22Rv1 (cell line): ENCODE data around the gene KCNT1.

Source experiments
- H3K27ac ChIP-seq: fragments of 450-650 bp; 2 replicates; pipeline ENCODE4 v1.5.1; 2017
- ZFX ChIP-seq: fragments of 450-650 bp; IDR thresholded peaks from 2 replicates; pipeline ENCODE4 v1.6.1; 2017; ENCODE audit warnings: antibody characterized with exemption, borderline replicate concordance
- TF ChIP-seq, protein P1 (sequence below): fragments of 450-650 bp; IDR thresholded peaks from 2 replicates; pipeline ENCODE4 v1.5.1; 2017; ENCODE audit warnings: mild to moderate bottlenecking

KCNT1 gene

DNA sequence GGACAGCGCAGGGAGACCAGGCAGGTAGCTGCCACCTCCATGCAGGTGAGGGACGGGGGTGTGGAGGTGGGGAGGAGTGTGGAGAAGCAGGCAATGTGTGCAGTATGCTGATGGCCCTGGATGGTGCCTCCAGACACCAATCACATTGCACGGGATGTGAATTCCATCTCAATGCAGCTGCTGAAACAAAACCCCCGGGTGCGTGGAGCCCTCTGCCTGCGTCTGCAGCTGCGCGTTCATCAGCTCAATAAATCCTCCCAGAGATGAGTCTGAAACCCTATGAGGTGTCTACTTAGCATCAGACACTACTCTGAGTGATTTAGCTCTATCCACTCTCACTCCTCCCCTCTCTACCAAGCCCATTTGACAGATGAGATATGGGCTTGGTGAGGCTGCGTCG lies 13.0 kb upstream of the KCNT1 start:
- no peak overlapping the region for H3K27ac ChIP-seq
- TF ChIP-seq ZFX: no peak
- TF ChIP-seq, protein P1, sequence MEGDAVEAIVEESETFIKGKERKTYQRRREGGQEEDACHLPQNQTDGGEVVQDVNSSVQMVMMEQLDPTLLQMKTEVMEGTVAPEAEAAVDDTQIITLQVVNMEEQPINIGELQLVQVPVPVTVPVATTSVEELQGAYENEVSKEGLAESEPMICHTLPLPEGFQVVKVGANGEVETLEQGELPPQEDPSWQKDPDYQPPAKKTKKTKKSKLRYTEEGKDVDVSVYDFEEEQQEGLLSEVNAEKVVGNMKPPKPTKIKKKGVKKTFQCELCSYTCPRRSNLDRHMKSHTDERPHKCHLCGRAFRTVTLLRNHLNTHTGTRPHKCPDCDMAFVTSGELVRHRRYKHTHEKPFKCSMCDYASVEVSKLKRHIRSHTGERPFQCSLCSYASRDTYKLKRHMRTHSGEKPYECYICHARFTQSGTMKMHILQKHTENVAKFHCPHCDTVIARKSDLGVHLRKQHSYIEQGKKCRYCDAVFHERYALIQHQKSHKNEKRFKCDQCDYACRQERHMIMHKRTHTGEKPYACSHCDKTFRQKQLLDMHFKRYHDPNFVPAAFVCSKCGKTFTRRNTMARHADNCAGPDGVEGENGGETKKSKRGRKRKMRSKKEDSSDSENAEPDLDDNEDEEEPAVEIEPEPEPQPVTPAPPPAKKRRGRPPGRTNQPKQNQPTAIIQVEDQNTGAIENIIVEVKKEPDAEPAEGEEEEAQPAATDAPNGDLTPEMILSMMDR: no peak

DNA sequence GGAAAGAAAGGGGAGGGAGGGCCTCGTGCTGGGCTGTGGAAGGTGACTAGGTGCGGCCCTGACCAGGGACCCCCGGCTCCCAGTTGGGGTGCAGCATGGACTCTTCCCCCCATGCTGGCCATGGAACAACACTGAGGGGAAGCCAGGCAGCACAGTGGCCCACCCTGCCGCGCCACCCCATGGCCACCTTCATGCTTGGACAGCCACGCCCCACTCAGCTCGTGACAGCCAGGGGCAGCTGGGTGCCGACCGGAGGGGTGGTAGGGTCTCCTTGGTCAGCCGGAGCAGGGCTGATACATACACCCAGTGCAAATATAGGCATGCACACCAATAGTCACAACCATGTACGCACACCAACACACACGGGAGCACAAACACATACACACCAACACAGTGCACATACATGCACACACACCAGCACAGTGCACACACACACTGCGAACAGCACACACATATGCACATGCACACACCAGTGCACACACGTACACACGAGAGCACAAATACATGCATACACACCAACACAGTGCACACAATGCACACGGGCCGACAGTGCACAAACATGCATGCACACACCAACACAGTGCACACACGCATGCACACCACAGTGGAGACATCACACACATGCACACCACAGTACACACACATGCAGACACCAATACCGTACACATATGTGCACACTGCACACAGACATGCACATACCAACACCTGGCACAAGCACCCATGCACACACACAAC lies 11.0 kb upstream of the KCNT1 start:
- no peak overlapping the region for H3K27ac ChIP-seq
- TF ChIP-seq, protein P1: no peak
- TF ChIP-seq ZFX: no peak

DNA sequence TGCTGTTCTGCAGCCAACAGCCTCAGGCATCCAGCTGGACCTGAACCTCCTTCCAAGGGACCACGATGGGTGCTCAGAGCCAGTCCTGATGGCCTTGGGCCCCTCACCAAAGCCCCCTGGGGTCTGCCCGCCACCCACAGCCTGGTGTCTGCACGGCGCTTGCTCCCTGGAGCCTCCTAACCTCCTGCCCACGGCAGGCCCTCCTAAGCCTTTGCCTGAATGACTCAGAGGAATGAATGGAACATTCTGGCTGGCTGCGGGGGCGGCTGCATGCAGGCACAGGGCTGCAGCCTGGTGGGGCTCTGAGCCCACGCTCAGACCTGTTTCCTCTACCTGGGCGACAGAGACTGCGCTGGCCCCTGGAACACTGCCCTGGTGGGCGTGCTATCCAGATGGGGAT lies 9.6 kb upstream of the KCNT1 start:
- no peak overlapping the region for H3K27ac ChIP-seq
- TF ChIP-seq, protein P1: no peak
- TF ChIP-seq ZFX: no peak

DNA sequence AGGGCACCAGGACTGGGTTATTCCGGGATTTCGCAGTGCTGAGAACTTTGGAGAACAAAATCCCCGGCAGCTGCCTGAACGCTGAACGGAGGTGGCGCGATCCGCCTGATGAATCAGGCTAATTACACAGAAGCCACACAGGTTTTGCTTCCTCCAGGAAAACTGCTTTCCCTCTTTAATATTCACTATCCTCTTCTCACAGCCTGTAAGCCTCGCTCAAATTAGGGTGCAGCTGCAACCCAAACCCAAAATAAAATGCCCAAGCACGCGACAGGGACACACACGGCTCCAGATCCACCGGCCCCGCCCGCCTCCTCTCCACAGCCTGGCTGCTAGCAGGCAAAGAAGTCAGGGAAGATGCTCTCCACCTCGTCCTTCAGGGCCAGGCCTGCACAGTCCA lies 8.7 kb upstream of the KCNT1 start:
- no peak overlapping the region for H3K27ac ChIP-seq
- TF ChIP-seq, protein P1: no peak
- no peak for TF ChIP-seq ZFX

DNA sequence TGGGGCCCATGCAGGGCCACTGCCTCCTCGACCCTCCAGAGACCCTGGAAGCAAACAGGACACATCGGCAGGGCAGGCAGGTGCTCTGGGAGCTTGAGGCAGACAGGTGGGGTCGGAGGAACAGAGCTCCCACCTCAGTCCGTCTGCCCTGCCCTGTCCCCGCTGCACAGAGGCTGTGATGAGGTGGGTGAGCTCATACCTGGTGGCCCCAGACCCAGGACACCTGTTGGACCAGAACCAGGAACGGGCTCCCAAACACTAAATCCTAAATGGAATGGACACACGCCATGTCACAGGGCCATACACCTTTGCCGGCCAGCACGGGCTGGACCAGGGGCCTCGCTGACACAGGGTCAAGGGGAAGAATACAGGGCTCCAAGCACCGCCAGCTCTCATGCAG lies 8.2 kb upstream of the KCNT1 start:
- H3K27ac ChIP-seq: no peak overlapping the region
- TF ChIP-seq, protein P1: no peak
- no peak for TF ChIP-seq ZFX

DNA sequence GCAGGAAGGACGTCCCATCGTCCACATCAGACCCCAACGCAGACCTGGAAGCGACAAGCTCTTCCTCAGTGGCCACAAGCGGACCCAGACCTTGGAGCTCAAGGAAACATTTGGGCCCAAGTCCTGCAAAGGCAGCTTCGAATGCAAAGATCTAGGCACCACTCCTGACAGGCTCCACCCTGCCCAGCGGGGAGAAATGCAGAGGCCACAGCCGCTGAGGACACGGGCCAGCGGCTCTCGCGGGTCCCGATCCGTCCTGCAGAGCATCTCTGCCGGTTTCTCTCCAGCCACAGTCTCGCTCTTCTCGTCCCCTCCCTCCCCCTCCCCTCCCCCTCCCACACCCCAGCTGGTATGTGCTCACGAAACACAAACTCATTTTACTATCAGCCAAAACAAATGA lies 7.6 kb upstream of the KCNT1 start:
- TF ChIP-seq, protein P1: no peak
- no peak for TF ChIP-seq ZFX
- H3K27ac ChIP-seq: no peak overlapping the region

DNA sequence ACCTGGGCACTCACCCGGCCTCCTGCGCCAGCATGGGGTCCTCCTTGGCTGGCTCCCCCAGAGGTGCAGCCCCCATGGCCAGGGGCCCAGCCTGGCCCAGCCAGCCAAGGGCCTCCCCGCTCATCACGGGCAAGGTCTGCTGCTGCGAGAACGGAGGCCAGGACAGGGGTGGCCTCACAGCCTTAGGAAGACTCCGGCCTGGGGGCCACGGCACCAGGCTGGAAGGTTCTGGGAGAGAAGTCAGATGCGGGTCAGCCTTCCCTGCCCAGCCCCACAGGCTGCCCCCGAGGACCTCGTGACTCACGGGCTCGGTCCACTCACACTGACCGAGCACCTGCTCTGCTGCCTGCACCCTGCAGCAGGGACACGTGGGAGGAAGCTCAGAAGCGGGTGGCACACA lies 6.9 kb upstream of the KCNT1 start:
- H3K27ac ChIP-seq: no peak overlapping the region
- TF ChIP-seq ZFX: no peak
- TF ChIP-seq, protein P1: no peak
